ENCODE data around the gene DSTN.

Gene DSTN

DNA sequence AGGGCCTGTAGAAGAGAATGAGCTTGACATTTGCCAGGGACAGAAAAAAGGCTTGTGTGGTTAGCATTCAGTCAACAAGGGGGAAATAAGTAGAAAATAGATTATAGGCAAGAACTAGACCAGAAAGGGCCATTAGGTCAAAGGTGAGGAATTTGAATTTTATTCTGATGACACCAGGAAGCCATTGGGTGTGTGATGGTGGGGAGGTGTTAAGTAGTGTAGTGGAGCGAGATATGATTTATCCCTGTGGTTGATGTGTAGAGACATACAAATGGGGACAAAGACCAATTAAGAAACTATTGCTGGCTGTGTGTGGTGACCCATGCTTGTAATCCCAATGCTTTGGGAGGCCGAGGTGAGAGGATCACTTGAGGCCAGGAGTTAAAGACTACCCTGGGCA is 11.0 kb downstream of the DSTN start:
- no peak for DNase-seq (ENCODE audit: low read depth)

DNA sequence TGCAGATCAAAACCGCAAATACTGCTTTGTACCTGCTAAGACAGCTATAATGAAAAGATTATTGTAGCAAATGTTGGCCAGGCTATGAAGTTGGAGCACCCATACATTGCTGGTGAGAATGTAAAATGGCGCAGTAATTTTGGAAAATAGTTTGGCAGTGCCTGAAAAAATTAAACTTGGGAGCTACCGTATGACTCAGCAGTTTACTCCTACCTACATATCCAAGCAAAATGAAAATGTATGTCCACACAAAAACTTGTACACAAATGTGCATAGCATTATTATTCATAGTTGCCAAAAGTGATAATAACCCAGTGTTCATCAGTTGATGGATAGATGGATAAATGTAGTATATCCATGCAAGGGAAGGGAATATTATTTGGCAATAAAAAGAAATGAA is 13.3 kb downstream of the DSTN start:
- DNase-seq (ENCODE audit: low read depth) = no peak

DNA sequence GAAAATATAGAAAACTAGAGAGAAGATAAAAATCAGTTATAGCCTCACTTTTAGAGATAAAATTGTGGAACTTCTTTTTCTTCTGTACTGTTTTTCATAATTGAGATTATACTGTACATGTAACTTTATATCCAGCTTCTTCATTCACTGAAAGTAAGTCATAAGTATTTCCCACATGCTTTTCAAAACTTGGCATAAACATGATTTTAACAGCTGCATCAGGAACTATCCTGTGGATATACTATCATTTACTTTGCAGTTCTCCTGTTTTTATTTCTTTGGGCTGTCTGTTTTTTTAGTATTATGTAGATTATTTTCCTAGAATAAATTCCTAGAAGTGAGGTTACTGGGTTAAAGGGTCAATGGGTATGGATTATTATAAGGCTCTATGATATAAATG is 14.8 kb downstream of the DSTN start:
- no peak for DNase-seq (ENCODE audit: low read depth)

DNA sequence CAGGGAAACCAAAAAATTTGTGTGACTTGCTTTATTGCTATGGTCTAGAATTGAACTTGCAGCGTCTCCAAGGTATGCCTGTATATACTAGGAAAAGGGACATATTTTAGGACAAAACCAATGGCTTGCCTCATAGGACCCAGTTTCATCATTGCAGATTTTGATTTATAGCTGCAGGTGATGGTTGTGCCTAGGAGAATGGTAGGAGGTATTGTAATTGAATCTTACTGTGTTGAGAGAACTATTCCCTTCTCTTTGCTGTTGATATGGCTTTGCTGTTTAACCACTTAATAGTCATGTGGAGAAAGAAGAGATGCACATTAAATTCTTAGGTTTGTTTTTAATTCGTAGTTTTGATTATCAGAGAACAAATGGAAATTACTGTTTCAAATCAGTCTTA is 16.4 kb downstream of the DSTN start:
- no peak for DNase-seq (ENCODE audit: low read depth)

DNA sequence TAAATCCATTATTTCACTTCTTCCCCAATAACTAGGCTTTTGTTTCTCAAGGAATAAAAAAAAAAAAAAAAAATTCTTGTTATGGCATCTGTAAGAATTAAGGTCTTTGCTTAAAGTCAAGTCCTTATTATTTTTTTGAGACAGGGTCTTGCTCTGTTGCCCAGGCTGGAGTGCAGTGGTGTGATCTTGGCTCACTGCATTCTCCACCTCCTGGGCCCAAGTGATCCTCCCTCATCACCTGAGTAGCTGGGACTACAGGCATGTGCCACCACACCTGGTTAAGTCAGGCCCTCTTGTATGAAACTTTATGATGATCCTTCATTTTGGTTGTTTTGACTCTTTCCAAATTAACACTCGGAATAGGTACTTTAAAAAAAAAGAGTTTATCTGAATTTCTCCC is 17.3 kb downstream of the DSTN start:
- DNase-seq (ENCODE audit: low read depth) = no peak

DNA sequence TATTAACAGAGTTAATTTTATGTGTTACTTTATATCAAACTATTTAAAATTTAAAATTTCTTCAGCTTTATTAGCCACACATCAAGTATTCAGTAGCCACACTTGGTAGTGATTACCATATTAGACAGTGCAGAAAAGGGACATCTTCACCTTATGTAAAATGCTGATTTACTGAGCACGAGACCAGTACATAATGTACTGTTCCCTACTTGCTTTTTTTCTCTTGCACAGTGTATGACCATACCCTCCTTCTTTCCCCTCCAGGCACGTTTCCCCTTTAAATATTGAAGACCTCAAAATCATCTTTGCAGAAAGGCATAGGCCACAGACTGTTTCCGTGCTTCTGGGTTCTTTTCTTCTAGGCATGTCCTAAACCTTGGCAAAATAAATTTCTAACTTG is 17.9 kb downstream of the DSTN start:
- DNase-seq (ENCODE audit: low read depth) = no peak

DNA sequence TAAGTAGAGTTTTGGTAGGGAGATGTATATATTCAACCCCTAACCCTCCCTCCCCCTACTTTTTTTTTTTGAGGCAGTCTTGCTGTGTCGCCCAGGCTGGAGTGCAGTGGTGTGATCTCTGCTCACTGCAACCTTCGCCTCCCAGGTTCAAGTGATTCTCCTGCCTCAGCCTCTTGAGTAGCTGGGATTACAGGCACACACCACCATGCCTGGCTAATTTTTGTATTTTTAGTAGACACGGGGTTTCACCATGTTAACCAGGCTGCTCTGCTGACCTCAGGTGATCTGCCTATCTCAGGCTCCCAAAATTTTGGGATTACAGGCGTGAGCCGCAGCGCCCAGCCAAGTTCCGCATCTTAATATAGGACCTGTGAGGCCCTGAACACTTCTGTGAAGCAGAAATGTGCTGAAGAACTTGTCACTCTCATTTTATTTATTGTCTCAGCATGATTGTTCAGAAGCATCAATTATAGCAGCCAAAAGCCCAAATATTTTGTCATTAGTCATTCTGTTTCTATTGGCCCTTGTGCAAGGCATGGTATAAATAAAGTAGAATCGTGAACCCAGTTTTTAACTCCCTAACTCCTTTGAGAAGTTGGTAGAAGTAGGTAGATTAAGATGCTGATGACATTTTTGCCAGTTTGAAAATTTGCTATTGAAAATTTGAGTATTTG is 19.4 kb downstream of the DSTN start:
- DNase-seq (ENCODE audit: low read depth) = no peak

DNA sequence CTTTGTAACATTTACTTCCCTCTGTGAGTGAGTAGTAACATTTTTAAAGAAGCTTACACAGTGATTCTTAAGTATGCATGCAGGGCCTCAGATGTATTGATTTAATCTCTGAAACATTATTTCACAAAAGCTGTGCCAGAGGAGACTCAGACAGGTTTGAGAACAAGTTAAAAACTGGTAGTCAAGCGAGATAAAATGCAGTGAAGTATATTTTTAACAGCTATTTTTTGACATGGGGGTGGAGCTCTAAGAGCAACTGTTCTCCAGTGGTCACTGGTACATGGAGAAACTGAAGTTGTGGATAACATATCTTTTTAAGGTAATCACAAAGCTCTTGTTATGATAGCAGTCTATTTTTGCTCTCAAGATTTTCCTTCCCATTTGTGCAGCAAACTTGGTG is 20.4 kb downstream of the DSTN start:
- no peak for DNase-seq (ENCODE audit: low read depth)

DNA sequence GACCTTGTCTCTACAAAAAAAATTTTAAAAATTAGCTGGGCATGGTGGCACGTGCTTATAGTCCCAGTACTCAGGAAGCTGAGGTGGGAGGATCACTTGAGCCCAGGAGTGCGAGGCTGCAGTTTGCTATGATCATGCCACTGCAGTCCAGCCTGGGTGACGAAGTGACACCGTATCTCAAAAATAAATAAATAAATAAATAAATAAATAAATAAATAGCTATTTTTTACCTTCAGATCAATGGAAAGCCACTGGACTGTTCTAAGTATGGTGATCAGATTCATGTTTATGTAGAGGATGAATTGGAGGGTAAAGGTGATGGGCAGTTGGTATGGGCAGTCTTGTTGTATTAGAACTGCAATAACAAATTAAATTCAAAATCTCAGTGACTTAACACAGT is 24.0 kb downstream of the DSTN start:
- DNase-seq (ENCODE audit: low read depth) = no peak

DNA sequence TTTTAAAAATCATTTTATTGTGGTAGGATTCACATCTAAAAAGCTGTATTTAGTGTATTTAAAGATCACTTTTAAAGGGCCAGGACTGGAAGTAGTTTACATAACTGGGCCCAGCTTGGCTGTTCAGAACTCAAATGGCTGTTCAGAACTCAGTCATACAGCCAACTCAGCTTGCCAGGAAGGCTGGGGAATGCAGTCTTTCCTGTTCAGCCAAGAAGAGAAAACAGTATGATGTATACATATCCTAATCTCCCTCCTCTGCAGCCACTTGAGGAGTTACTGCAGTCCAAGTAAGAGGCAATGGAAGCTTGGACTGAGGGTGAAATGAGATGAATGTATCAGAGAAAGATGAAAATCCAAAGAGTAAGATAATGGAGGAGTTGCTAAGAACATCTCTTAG is 24.6 kb downstream of the DSTN start:
- DNase-seq (ENCODE audit: low read depth) = peak; percentile 36

DNA sequence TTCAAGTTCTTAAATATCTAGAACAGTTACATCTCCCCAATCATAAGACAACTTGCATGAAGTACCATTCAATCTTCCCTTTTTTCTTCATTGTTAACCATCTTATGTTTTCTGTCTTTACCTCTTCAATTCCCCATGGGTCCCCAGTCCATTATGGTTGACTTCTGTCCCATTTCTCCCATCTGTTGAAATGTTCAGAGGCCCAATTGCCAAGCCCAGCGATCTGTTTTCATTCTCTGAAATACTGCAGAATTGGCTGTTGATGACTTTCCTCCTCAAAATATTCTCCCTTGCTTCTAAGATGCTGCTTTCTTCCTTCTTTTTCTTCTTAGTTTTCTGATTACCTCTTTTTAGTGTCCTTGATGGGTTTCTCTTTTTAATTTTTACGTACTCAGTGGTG is 26.0 kb downstream of the DSTN start:
- DNase-seq (ENCODE audit: low read depth) = no peak

DNA sequence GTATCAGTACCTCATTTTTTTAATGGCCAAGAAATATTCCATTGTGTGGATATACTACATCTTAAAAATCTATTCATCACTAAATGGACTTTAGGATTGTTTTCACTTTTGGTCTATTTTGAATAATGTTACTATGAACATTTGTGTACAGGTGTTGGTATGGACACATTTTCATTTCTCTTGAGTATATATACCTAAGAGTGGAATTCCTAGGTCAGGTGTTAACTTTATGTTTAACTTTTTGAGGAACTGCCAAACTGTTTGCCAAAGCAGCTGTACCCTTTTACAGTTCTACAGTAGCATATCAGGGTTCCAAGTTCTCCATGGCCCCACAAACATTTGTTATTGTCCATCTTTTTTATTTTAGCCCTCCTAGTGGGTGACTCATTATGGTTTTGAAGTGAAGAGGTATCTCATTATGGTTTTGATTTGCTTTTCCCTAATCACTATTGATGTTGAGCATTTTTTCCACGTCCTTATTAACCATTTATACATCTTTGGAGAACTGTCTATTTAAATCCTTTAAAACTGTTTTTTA is 28.2 kb downstream of the DSTN start:
- no peak for DNase-seq (ENCODE audit: low read depth)

DNA sequence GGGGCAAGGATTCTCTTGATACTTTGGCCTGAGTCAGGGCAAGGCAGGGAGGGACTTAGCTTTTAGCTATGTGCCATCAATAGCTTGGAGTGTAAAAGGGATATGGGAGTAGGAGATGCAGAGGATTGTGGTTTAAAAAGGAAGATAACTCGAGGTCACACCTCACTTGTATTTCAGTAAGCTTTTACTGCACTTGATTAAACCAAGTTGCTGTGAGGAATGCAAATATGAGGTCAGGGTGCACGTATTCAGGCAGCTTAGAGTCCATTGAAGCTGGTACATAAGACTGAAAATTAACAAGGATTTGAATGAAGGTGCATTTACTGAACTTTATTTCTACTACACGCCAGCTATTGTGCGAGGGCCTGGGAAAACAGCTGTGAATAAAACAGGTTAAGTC is 32.1 kb downstream of the DSTN start:
- no peak for DNase-seq (ENCODE audit: low read depth)

DNA sequence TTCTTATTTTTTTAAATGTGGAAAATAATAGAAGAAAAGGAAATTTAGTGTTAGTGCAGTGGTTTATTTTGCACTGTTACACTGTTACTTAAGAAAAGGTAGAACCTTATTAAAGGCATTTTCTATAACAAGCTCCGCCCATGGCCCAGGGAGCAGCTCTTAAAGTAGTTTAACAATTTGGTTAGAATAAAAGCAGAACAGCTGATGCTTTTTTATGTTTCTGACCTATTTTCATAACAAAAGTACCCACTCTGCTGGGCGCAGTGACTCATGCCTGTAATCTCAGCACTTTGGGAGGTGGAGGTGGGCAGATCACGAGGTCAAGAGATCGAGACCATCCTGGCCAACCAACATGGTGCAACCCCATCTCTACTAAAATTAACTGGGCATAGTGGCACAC is 32.6 kb downstream of the DSTN start:
- no peak for DNase-seq (ENCODE audit: low read depth)

DNA sequence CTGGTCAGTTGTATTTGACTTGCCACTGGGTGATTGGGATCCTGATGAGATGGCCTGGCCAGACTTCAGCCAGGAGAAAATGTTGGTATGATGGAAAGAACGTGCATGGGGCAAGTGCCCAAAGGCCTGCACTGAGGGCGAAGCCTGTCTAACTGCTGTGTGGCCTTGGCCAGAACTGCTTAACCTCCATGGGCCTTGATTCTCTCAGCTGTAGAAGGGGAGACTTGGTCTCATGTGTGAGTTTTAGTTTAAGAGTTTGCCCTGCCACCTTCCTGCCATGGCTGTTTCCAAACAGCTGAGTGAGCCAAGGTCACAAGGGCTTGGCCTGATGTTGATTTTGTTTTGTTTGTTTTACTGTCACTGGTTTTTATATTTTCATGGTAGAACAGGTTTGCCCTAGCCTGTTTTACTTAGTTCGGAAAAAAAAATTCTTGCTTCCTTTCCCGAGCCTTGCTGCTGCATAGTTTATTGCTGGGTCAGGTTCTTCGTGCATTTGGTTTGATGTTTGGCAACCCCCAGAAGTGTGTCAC is 35.3 kb downstream of the DSTN start:
- DNase-seq (ENCODE audit: low read depth) = no peak

DNA sequence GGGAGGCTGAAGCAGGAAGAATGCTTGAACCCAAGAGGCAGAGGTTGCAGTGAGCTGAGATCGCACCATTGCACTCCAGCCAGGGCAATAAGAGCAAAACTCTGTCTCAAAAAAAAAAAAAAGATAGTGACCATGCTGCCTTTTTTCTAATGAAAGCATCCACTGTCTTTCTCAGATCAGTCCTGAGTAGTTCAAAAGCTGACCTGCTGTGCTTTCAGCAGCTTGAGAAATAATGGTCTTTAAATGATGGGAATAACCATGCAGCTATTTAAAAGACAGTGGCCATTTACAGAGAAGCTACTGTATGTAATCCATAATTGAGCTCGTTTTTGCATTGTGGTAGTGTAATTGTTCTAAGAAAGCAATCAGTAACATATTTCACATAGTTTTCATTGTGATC is 36.1 kb downstream of the DSTN start:
- DNase-seq (ENCODE audit: low read depth) = no peak

DNA sequence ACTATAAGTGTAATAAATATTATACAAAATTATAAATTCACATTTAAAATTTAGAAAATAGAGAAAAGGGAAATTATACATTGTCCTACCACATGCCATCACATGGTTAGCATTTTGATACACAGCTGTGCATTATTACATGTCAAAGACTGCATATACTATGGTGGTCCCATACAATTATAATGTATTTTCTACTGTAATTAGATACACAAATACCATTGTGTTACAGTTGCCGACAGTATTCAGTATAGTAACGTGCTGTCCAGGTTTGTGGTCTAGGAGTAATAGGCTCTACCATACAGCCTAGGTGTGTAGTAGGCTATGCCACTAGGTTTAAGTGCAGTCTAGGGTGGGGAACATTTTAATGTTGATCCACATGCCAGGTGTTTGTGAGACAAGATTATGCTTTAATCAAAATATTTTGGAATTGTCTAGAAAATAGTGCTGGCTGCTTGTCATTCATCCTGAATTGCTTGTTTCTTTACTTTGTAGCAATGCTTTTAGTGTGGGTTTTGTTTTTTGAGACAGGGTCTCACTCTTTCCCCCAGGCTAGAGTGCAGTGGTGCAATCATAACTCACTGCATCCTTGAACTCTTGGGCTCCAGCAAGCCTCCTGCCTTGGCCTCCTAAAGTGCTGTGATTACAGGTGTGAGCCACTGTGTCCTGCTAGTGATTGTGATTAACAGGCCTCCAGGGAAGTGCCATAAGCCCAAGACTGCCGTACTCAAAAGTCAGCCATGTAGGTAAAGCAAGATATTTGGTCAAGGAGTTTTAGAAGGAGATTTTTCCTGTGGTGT is 39.0 kb downstream of the DSTN start:
- no peak for DNase-seq (ENCODE audit: low read depth)

DNA sequence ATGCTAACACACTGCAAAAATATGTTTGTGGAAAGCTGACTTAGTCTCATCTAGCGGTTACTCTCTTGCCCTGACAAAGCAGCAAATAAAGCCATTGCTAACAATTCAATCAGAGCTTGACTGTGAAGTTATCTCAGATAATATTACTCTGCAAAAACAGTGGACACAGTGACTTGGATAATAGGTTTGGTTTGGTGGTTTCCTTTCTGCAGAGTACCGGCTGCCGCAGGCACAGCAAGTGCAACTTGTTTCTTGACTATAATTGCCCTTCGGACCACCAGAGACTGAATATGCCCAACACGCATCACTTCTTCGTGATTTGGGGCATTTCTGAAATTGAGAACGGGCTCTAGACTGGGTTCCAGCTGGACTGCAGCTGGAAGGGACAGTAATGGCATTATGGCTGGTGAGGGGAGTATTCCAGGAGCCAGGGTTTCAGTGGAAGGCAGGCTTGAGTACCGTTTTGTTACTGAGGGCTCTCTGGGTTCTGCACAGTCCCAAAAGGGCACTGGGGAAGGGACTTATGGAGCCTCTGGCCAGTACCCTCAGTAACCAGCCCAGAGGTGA is 40.0 kb downstream of the DSTN start:
- no peak for DNase-seq (ENCODE audit: low read depth)

DNA sequence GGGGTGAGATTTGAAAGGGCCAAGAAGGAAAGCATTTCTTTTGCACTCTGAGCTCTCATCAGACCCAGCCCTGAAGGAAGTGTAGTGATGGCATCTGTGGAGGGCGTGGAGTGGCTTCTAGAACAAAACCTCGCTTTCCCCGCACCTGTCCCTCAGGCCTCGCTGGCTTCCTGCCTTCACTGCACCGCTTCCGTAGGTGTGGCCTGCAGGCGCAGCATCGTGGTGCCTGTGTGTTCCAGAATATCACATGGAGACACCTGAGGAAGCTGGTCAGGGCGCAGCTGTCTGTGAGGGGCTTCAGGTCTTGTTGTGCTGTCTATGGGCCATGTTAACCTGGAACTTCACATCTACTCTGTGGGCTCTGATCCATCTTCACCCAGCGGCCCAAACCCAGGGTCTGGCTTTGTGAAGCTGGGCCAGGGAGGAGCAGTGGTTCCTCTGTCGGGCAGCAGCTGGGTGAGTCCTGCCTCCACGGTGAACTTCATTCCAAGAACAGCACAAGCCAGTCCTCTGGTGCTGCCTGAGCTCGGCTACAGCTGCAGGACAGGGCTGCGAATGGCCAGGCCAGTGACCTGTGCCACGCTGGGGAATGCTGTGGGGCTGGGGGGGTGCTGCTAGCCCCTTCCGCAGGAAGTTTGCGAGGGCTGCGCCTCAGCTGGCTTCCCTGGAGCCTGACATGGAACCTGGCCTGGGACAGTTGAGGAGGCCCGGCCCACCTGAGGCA is 40.9 kb downstream of the DSTN start:
- no peak for DNase-seq (ENCODE audit: low read depth)

DNA sequence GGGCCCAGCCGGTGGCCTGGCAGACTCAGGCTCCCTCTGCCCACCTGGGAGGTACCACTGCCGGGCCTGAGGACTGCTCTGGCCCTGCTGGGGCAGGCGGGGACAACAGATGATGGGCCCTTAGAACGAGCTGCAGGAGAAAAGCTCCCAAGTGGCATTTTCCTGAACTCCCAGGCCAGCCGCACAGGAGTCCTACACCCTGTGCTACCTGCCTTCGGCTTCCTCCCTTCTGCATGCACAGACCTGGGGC is 41.3 kb downstream of the DSTN start:
- no peak for DNase-seq (ENCODE audit: low read depth)

DNA sequence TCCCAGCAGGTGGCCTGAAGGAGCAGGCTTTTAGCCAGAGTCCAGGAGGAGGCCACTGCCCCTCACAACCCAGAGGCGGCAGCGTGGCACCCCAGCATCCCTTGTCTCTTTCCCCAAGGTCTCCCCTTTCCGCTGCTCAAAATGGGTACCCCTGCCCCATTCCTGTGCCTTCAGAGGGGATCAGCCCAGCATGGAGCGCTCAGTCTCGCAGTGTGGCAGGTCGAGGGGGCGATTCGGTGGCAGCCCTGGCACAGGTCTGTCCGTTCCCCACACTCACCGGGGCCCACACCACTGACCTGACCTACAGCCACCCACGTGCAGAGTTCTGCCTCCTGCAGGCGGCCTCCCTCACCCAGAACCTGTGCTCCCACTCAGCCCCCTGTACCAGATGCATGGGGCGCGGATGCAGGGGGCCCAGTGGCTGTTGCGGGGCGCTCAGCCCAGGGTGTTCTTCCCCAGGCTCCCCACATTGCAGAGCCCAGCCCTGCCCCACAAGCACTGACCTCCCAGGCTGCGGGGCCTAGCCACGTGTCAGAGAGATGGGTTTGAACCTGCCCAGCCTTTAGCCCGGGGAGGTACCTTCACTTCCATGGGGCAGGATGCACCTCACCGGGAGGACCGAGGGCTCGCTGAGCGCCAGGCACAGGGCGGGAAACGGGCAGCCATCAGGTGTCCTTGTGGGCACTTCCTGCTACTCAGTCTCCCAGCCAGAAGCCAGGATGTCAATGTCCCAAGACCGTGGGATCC is 41.8 kb downstream of the DSTN start:
- no peak for DNase-seq (ENCODE audit: low read depth)

Measured in fibroblast of the conjunctiva (primary cell).